Calu3 (cell line): ENCODE data around the gene GNA12. TPM values are rescaled to one million over a fixed set of nuclear protein-coding genes. Genes with fewer than 3 reads are reported as not detected.

ENCODE experiments used
- BruUV-seq: library from RNA; stranded (reverse); fragments of 400-500 nt; replicated peaks from 2 replicates; lab custom pipeline; 2021; lab: Mats Ljungman, UMichigan
- CTCF ChIA-PET: fragments of 300-600 bp; sonication (Branson Sonifier 250); formaldehyde crosslinking; loops from one replicate; lab custom pipeline; 2022; ENCODE audit warnings: antibody characterized with exemption; lab: Charles Lee
- DNase-seq: peaks from one replicate; pipeline ENCODE4 v3.0.0; 2022
- H3K27ac Mint-ChIP-seq: one replicate; pipeline ENCODE4 v1.8.0; 2022; ENCODE audit warnings: mixed read lengths; ENCODE audit not compliant: unreplicated experiment
- H3K27me3 Mint-ChIP-seq: one replicate; pipeline ENCODE4 v1.8.0; 2022; ENCODE audit warnings: mixed read lengths; ENCODE audit not compliant: unreplicated experiment
- H3K36me3 Mint-ChIP-seq: one replicate; pipeline ENCODE4 v1.8.0; 2022; ENCODE audit warnings: mild to moderate bottlenecking, moderate library complexity, mixed read lengths; ENCODE audit not compliant: insufficient read depth, unreplicated experiment
- H3K4me1 Mint-ChIP-seq: one replicate; pipeline ENCODE4 v1.8.0; 2022; ENCODE audit warnings: mild to moderate bottlenecking, low read depth, mixed read lengths; ENCODE audit not compliant: unreplicated experiment
- H3K4me3 Mint-ChIP-seq: one replicate; pipeline ENCODE4 v1.8.0; 2022; ENCODE audit warnings: mild to moderate bottlenecking, low read depth, moderate library complexity, mixed read lengths; ENCODE audit not compliant: unreplicated experiment
- H3K9me3 Mint-ChIP-seq: one replicate; pipeline ENCODE4 v1.8.0; 2022; ENCODE audit warnings: low read depth, mixed read lengths; ENCODE audit not compliant: unreplicated experiment
- intact Hi-C: fragments of 100-400 bp; cut with micrococcal nuclease; formaldehyde crosslinking; loops from one replicate; pipeline ENCODE4 v1.10.0; 2022; ENCODE audit not compliant: unreplicated experiment
- total RNA-seq: library from RNA; stranded (reverse); gene quantifications from 2 replicates; pipeline ENCODE4 v1.2.3, GENCODE V29; 2022
- TF ChIP-seq, protein P1 (sequence below): fragments of 200-600 bp; IDR thresholded peaks from one replicate; pipeline ENCODE4 v1.8.0; 2022; ENCODE audit warnings: antibody characterized with exemption; ENCODE audit not compliant: unreplicated experiment

Gene GNA12
- total RNA-seq, 1 experiment from 2014 or later = 78.3 TPM

GRCh38 chr7:2864999-2865670 lies 21.0 kb upstream of the GNA12 start:
- Mint-ChIP-seq H3K27me3 (no peaks in the 10 kb centered on the region), H3K9me3 (no peaks in the 10 kb centered on the region), H3K4me3 (peak overlapping the region; percentile 72), H3K36me3 (peaks cover 35% of the 10 kb centered on the region), H3K27ac (peak overlapping the region; percentile 100), H3K4me1 (peaks cover 42% of the 10 kb centered on the region)
- peak; percentile 84 for DNase-seq
- no TSS peak for BruUV-seq
- TF ChIP-seq, protein P1, sequence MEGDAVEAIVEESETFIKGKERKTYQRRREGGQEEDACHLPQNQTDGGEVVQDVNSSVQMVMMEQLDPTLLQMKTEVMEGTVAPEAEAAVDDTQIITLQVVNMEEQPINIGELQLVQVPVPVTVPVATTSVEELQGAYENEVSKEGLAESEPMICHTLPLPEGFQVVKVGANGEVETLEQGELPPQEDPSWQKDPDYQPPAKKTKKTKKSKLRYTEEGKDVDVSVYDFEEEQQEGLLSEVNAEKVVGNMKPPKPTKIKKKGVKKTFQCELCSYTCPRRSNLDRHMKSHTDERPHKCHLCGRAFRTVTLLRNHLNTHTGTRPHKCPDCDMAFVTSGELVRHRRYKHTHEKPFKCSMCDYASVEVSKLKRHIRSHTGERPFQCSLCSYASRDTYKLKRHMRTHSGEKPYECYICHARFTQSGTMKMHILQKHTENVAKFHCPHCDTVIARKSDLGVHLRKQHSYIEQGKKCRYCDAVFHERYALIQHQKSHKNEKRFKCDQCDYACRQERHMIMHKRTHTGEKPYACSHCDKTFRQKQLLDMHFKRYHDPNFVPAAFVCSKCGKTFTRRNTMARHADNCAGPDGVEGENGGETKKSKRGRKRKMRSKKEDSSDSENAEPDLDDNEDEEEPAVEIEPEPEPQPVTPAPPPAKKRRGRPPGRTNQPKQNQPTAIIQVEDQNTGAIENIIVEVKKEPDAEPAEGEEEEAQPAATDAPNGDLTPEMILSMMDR = peak; percentile 99
- CTCF ChIA-PET = interaction anchor here (0.8 to 1.3 kb wide), 2 partner anchors 20 to 808 kb away, joined by 3 read pairs; no protein-coding TSS in a partner anchor
- intact Hi-C loops = loop anchor here (1.0 to 10.0 kb wide), 4 partner anchors 43 to 1030 kb away; no protein-coding TSS in a partner anchor

DNA sequence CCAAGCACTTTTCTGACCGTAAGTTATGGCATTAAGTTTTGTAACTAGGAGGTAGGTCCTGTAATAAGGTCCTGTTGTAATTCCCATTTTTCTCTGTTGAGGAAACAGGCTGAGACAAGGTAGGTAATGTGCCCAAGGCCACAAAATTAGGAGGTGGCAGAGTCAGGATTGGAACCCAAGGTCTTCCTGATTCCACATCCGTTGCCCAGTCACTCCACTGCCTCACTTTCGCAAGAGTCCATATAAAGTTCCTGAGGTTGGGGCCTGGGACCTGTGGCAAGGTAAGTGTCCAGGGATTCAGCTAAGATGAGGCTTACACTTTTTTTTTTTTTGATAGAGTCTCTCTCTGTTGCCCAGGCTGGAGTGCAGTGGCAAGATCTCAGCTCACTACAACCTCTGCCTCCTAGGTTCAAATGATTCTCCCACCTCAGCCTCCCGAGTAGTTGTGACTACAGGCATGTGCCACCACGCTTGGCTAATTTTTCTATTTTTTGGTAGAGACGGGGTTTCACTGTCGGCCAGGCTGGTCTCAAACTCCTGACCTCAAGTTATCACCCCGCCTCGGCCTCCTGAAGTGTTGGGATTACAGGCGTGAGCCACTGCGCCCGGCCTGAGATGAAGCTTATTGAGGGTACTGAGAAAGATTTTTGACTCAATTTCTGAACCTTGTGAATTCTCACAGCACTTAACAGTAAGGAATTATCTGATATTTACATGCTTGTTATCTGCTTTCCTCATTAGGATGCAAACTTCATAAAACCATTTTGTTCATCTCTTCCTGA lies 20.3 kb upstream of the GNA12 start:
- H3K27me3 Mint-ChIP-seq = no peaks in the 10 kb centered on the region
- peaks cover 44% of the 10 kb centered on the region for H3K4me1 Mint-ChIP-seq
- CTCF ChIA-PET = interaction anchor here (1.0 to 1.5 kb wide), 2 partner anchors 104 to 438 kb away, joined by 3 to 4 read pairs; no protein-coding TSS in a partner anchor
- intact Hi-C loops = loop anchor here (5.0 to 10.0 kb wide), 3 partner anchors 42 to 1030 kb away; no protein-coding TSS in a partner anchor
- H3K4me3 Mint-ChIP-seq = peak overlapping the region; percentile 72
- H3K36me3 Mint-ChIP-seq = peaks cover 35% of the 10 kb centered on the region
- BruUV-seq = TSS peak; percentile 84
- no peaks in the 10 kb centered on the region for H3K9me3 Mint-ChIP-seq
- peak overlapping the region; percentile 100 for H3K27ac Mint-ChIP-seq
- DNase-seq = no peak
- TF ChIP-seq, protein P1 = no peak

DNA sequence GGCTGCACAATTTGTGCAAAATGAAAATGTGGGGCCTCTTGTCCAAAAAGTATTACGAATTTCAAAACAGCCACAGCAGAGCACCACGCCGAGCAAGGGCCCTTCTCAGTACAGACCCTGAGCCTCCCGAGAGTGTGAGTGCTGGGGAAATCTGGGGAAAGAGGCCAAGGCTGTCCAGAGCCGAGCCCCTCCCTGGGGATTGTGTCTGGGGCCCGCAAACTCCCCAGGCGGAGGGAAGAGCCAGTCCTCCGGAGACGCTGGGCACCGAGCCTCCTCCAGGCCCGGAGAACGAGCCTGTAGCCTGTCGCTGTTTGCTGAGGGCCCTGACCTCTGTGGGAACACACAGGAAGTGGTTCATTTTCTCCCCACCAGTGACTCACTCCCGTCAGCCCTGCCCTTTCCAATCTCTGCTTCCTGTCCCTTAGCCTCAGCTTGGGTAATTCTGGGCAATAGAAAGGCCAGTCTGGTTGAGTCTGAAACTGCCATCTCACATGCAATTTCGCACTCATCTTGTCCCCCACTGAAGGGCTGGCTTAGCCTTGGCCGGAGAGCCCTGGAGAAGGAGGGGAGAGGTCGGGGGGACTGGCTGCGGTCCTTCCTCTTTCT lies 19.5 kb upstream of the GNA12 start:
- H3K36me3 Mint-ChIP-seq = peaks cover 35% of the 10 kb centered on the region
- DNase-seq = peak; percentile 96
- TF ChIP-seq, protein P1 = no peak
- no peaks in the 10 kb centered on the region for H3K27me3 Mint-ChIP-seq
- peak overlapping the region; percentile 72 for H3K4me3 Mint-ChIP-seq
- no TSS peak for BruUV-seq
- peaks cover 44% of the 10 kb centered on the region for H3K4me1 Mint-ChIP-seq
- H3K9me3 Mint-ChIP-seq = no peaks in the 10 kb centered on the region
- intact Hi-C loops = loop anchor here (5.0 to 10.0 kb wide), 3 partner anchors 41 to 1031 kb away; no protein-coding TSS in a partner anchor
- CTCF ChIA-PET = interaction anchor here (1.0 to 1.5 kb wide), 2 partner anchors 103 to 439 kb away, joined by 3 to 4 read pairs; no protein-coding TSS in a partner anchor
- peak overlapping the region; percentile 100 for H3K27ac Mint-ChIP-seq

GRCh38 chr7:2862831-2863361 lies 18.8 kb upstream of the GNA12 start:
- CTCF ChIA-PET = interaction anchor here (0.6 kb wide), 1 partner anchor 418 kb away, joined by 3 read pairs; no protein-coding TSS in a partner anchor
- peak; percentile 53 for DNase-seq
- TF ChIP-seq, protein P1 = no peak
- Mint-ChIP-seq H3K9me3 (no peaks in the 10 kb centered on the region), H3K36me3 (peaks cover 35% of the 10 kb centered on the region), H3K27me3 (no peaks in the 10 kb centered on the region), H3K4me1 (peaks cover 44% of the 10 kb centered on the region), H3K27ac (peak overlapping the region; percentile 100), H3K4me3 (peak overlapping the region; percentile 72)
- BruUV-seq = TSS peak; percentile 91
- intact Hi-C loops = loop anchor here (5.0 to 10.0 kb wide), 3 partner anchors 41 to 1032 kb away; no protein-coding TSS in a partner anchor
